ENCODE results near the gene CAPRIN2.

DNA sequence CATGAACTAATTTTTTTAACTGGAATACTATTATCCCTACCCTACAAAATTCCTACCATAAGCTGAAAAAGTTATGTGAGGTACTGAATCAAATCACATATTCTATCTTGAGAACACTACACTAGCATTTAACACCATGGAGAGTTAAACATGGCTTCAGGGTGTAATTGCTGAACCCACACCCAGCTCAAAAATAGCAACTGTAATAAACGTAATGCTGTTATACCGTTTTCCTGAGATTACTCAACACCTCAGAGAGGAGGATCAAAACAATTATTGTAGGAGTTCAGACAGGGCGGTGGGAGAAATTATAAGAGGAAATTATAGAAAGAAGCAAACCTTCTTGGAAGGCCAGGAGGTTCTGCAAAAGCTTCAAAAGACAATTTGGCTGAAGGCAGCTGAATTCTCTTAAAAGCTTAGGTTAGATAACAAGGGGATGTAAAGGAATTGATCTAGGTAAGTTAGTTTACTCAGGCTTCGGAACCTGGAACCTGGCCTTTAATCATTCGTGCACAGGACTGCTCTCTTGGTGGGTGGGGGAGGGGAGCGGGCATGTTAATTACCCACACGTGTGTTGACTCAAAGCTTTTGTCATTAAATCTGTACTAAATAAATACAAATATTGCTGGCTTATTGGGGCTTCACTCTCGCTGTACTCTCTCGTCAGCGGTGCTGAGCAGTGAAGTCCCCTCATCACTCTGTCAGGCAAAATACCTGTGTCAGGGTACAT is 47.0 kb downstream of the CAPRIN2 start:
- TF ChIP-seq MYC (IDR thresholded peaks at IDR 0.05; ENCODE audit: low read depth, low read length) (no peak), POLR2A (IDR thresholded peaks at IDR 0.05; ENCODE audit: extremely low read depth, insufficient read length) (no peak)
